ENCODE results near the gene CCDC177.

CCDC177 gene

GRCh38 chr14:69531135-69531534 lies 43.5 kb downstream of the CCDC177 start:
- no peak for DNase-seq (ENCODE audit: low read depth in 1 of 2, low spot score in 1 of 2)

GRCh38 chr14:69530095-69530494 lies 44.6 kb downstream of the CCDC177 start:
- DNase-seq (ENCODE audit: low read depth in 1 of 2, low spot score in 1 of 2), result no peak

DNA sequence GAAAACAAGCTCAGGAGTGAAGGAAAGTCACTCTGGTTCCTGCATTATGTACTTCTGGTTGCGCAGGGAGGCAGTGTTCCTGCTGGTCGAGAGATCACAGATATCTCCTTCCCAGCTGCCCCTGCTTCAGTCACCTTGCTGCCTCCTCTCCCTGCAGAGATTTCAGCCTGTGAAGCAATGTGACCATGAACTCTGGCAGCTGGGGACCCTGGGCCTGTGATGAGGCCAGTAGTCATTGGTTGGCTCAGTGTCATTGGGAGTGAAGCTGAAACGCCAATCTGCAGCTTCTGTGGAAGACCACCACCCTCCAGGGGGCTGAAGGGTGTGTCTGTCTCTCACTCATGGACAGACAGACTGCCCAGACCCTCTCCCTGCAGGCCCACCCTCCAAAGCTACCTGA lies 45.1 kb downstream of the CCDC177 start:
- DNase-seq (ENCODE audit: low read depth in 1 of 2, low spot score in 1 of 2), result no peak

DNA sequence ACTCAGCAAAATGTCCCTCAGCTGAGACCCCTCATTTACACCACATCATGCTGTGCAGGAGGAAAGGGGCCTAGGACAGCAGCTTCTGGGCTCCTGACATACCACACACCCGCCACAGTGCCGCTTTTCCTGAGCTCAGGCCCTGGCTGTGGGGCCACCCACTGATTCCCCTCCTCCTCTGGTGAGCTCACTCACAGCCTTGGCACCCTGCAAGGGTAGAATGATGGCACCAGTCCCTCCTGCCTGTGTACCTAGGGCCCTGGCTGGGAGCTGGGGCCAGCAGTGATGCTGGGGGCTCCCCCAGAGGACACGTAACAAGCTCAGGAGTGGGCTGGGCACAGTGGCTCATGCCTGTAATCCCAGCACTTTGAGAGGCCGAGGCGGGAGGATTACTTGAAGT lies 45.7 kb downstream of the CCDC177 start:
- no peak for DNase-seq (ENCODE audit: low read depth in 1 of 2, low spot score in 1 of 2)

DNA sequence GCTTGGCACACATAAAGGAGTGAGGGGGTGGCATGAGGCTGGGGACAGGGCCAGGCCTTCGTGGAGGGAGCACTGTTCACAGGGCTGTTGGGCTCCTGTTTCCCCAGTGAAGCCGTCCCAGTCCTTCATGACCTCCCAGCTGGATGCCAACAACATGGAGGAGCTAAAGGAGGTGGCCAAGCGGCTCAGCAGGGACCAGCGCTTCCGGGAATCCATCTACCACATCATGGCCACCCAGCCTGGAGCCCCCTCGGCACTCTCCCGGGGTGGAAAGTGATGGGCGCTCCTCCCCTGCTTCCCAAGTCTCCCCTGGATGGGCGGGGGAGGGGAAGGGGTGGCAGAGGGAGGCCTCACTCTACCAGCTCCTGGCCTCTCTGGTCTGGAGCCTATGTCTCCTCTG lies 46.5 kb downstream of the CCDC177 start:
- no peak for DNase-seq (ENCODE audit: low read depth in 1 of 2, low spot score in 1 of 2)

DNA sequence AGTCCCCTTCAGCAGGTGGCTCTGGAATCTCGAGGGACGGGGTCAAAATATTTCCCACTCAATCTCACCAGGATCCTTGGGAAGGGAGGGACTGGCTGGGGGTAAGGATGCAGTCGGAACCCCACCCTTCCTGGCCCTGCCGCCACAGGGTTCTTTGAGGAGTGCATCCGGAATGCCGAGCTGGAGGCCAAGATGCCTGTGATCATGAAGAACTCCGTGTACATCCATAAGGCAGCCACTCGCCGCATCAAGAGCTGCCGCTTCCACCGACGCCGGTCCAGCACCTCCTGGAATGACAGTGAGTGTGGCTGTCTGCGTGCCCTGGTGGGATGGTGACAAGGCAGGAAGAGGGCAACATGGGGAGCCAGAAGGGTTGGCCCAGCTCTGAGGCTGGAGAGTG lies 47.0 kb downstream of the CCDC177 start:
- DNase-seq (ENCODE audit: low read depth in 1 of 2, low spot score in 1 of 2), result no peak

DNA sequence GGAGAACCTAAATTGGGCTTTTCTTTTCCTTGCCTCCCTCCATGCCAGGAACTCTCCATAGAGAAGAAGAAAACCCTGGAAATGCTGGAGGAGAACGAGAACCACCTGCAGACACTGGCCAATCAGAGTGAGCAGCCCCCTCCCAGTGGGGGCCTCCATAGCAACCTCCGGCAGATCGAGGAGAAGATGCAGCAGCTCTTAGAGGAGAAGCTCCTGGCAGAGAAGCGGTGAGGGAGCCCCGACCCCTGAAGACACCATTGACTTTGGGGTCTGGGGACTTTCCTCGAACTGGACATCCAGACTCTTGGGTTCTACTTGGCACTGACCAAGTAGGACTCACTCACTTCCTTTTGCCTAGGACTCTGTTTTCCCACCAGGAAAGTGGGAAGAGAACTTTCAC lies 48.8 kb downstream of the CCDC177 start:
- no peak for DNase-seq (ENCODE audit: low read depth in 1 of 2, low spot score in 1 of 2)

GRCh38 chr14:69522026-69522425 lies 52.6 kb downstream of the CCDC177 start:
- DNase-seq (ENCODE audit: low read depth in 1 of 2, low spot score in 1 of 2), result no peak

Data from activated CD4-positive, alpha-beta T cell treated with anti-CD3 and anti-CD28 coated beads, Interleukin-2, amount 50 U/mL, for 24 hours (primary cell).